GM19463 (cell line): ENCODE measurements around the gene SMC6.

Experiments
- ATAC-seq: cut with Tn5 transposase; IDR thresholded peaks from one replicate; pipeline ENCODE4 v1.9.1; 2021; ENCODE audit warnings: mild to moderate bottlenecking, moderate library complexity; ENCODE audit not compliant: unreplicated experiment

Gene SMC6

GRCh38 chr2:17753803-17754663, at the start of gene SMC6, which contains the start of gene GEN1:
SMC6 (minus strand) TSS chr2:17753810; CDS start chr2:17745946, 7,864 bp downstream.
GEN1 (plus strand) TSS chr2:17754138; CDS start chr2:17759944, 5,806 bp downstream.
- peak; percentile 68 for ATAC-seq

GRCh38 chr2:17800693-17801458, 47.3 kb upstream of the SMC6 start:
- ATAC-seq = no peak

GRCh38 chr2:17800219-17800618, 46.6 kb upstream of the SMC6 start:
- ATAC-seq = peak; percentile 46

- no peak for ATAC-seq
Observed at GRCh38 chr2:17799301-17800120, 45.9 kb upstream of the SMC6 start.

- ATAC-seq = no peak
Observed at GRCh38 chr2:17798338-17798737, 44.7 kb upstream of the SMC6 start.

- no peak for ATAC-seq
Observed at GRCh38 chr2:17795309-17795708, 41.7 kb upstream of the SMC6 start.

- ATAC-seq = no peak
Observed at GRCh38 chr2:17793803-17794354, 40.3 kb upstream of the SMC6 start.

- no peak for ATAC-seq
Observed at GRCh38 chr2:17793296-17793695, 39.7 kb upstream of the SMC6 start.

GRCh38 chr2:17792515-17792914, 38.9 kb upstream of the SMC6 start:
- ATAC-seq = peak; percentile 58

GRCh38 chr2:17791817-17792130, 38.2 kb upstream of the SMC6 start:
- no peak for ATAC-seq

- no peak for ATAC-seq
Observed at GRCh38 chr2:17791121-17791816, 37.7 kb upstream of the SMC6 start.

GRCh38 chr2:17790536-17790935, 36.9 kb upstream of the SMC6 start:
- no peak for ATAC-seq

GRCh38 chr2:17788773-17789172, 35.2 kb upstream of the SMC6 start:
- ATAC-seq = no peak

- ATAC-seq = no peak
Observed at GRCh38 chr2:17786727-17787126, 33.1 kb upstream of the SMC6 start.

- ATAC-seq = no peak
Observed at GRCh38 chr2:17781482-17781881, 27.9 kb upstream of the SMC6 start.

- no peak for ATAC-seq
Observed at GRCh38 chr2:17780546-17780945, 26.9 kb upstream of the SMC6 start.

GRCh38 chr2:17772532-17772931, 18.9 kb upstream of the SMC6 start:
- no peak for ATAC-seq

GRCh38 chr2:17771956-17772355, 18.3 kb upstream of the SMC6 start:
- no peak for ATAC-seq

GRCh38 chr2:17768894-17769293, 15.3 kb upstream of the SMC6 start:
- no peak for ATAC-seq

GRCh38 chr2:17765398-17765797, 11.8 kb upstream of the SMC6 start:
- ATAC-seq = no peak
